Cardiac muscle cell (in vitro differentiated cells and primary cell): ENCODE measurements around the gene C6orf52. TPM values are rescaled to one million over a fixed set of nuclear protein-coding genes. Genes with fewer than 3 reads are reported as not detected.

Experiments used
- DNase-seq, 2 donors: peaks; one replicate each; pipeline versions ENCODE4 v3.0.0 to v3.0.0-alpha.2; 2010 to 2017; ENCODE audit warnings: low read depth in 1 of 2, low spot score in 1 of 2
- H3K27ac ChIP-seq: fragments of 200-600 bp; sonication (generic); 2 replicates; pipeline ENCODE4 v1.5.1; 2016
- H3K27me3 ChIP-seq: fragments of 200-600 bp; sonication (generic); 2 replicates; pipeline ENCODE4 v1.6.0; 2016; ENCODE audit warnings: control low read depth
- H3K36me3 ChIP-seq: fragments of 200-600 bp; sonication (generic); 2 replicates; pipeline ENCODE4 v1.5.1; 2016; ENCODE audit warnings: control low read depth
- H3K4me1 ChIP-seq: fragments of 200-600 bp; sonication (generic); 2 replicates; pipeline ENCODE4 v1.8.1; 2017; ENCODE audit warnings: low read depth, mild to moderate bottlenecking, mixed run types
- H3K4me3 ChIP-seq: fragments of 200-600 bp; sonication (generic); 2 replicates; pipeline ENCODE4 v1.5.1; 2016; ENCODE audit warnings: mild to moderate bottlenecking
- H3K9me3 ChIP-seq: fragments of 200-600 bp; sonication (generic); 2 replicates; pipeline ENCODE4 v1.5.1; 2017; ENCODE audit warnings: low read depth, mild to moderate bottlenecking, control low read depth
- CTCF ChIP-seq: IDR thresholded peaks from 2 replicates; pipeline ENCODE4 v1.5.1; 2012; ENCODE audit warnings: low read depth, mild to moderate bottlenecking, low read length
- polyA plus RNA-seq: library from polyadenylated mRNA; unstranded; fragments of >200 nt; fragmentation: Nextera tagmentation; extraction: Ambion mirVana; gene quantifications from 2 replicates; pipeline ENCODE4 v1.2.1, GENCODE V29; 2016
- total RNA-seq: library from RNA; depleted of rRNA; stranded (reverse); fragments of >200 nt; gene quantifications from 2 replicates; pipeline ENCODE4 v1.2.3, GENCODE V29; 2016

Gene C6orf52
- total and polyA plus RNA-seq, 2 experiments from 2014 or later, result 2.1 to 3.6 TPM

DNA sequence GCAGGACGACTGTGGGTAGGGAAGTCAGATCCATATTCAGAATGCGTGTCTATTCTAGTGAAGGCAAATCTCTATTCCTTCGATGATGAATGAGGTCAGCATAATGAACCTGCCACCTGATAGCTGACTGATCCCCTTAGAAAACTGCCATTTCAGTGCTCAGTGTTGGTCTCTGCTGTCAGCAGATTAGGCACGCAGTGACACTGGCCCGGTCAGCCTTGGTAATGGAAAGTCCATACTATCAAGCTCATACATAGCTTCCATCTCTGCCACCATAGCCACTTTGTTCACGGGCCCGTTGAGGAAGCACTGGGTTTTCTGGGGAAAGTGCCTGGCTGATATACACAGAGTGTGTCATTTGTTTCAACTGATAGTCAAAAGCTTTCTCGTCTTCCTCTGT, 54.0 kb downstream of the C6orf52 start:
- TF ChIP-seq CTCF, result no peak
- H3K27me3 ChIP-seq, result no peaks in the 10 kb centered on the region
- no peak overlapping the region for H3K27ac ChIP-seq
- no peaks in the 10 kb centered on the region for H3K4me1 ChIP-seq
- DNase-seq, result no peak
- no peak overlapping the region for H3K4me3 ChIP-seq
- no peaks in the 10 kb centered on the region for H3K36me3 ChIP-seq
- H3K9me3 ChIP-seq, result no peaks in the 10 kb centered on the region

GRCh38 chr6:10633216-10633615, 61.2 kb downstream of the C6orf52 start:
- no peaks in the 10 kb centered on the region for H3K4me1 ChIP-seq
- H3K27me3 ChIP-seq, result no peaks in the 10 kb centered on the region
- no peak overlapping the region for H3K27ac ChIP-seq
- H3K9me3 ChIP-seq, result no peaks in the 10 kb centered on the region
- no peaks in the 10 kb centered on the region for H3K36me3 ChIP-seq
- H3K4me3 ChIP-seq, result no peak overlapping the region
- no peak for TF ChIP-seq CTCF
- DNase-seq, result peak in 1 of 2 donors; percentile 1

DNA sequence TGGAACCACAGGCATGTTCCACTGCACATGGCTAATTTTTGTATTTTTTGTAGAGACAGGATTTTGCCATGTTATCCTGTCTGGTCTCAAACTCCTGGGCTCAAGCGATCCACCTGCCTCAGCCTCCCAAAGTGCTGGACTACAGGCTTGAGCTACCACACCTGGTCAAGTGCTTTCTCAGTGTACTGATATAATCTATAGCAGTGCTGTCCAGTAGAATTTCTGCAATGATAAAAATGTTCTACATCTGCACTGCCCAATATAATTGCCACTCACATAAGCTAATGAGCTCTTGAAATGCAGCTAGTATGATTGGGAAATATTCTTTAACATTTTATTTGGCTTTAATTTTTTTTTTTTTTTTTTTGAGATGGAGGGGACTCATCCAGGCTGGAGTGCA, 64.2 kb downstream of the C6orf52 start:
- Histone ChIP-seq H3K4me3 (no peak overlapping the region), H3K4me1 (no peaks in the 10 kb centered on the region), H3K9me3 (no peaks in the 10 kb centered on the region), H3K27ac (no peak overlapping the region), H3K27me3 (no peaks in the 10 kb centered on the region), H3K36me3 (peaks cover 21% of the 10 kb centered on the region)
- DNase-seq, result no peak
- no peak for TF ChIP-seq CTCF

DNA sequence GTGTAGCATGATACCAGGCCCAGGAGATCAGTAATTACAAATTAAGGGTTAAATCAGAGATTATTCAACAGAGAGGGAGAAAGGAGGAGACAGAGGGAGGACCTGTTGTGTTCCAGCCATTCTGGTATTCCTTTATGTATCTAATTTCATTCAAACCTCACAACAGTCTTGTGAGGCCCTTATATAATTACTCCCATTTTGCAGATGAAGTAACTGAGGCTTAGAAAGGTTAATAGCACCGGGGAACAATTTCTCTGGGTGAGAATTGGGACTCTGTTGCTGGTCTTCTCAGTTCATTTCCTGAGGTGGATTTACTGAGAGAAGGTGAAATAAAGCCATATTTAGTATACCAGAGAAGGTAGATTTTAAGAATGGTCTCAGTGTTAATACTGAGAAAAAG, 66.6 kb downstream of the C6orf52 start:
- H3K27ac ChIP-seq, result no peak overlapping the region
- TF ChIP-seq CTCF, result no peak
- H3K36me3 ChIP-seq, result peaks cover 21% of the 10 kb centered on the region
- H3K9me3 ChIP-seq, result no peaks in the 10 kb centered on the region
- H3K27me3 ChIP-seq, result no peaks in the 10 kb centered on the region
- DNase-seq, result no peak
- H3K4me3 ChIP-seq, result no peak overlapping the region
- H3K4me1 ChIP-seq, result no peaks in the 10 kb centered on the region

DNA sequence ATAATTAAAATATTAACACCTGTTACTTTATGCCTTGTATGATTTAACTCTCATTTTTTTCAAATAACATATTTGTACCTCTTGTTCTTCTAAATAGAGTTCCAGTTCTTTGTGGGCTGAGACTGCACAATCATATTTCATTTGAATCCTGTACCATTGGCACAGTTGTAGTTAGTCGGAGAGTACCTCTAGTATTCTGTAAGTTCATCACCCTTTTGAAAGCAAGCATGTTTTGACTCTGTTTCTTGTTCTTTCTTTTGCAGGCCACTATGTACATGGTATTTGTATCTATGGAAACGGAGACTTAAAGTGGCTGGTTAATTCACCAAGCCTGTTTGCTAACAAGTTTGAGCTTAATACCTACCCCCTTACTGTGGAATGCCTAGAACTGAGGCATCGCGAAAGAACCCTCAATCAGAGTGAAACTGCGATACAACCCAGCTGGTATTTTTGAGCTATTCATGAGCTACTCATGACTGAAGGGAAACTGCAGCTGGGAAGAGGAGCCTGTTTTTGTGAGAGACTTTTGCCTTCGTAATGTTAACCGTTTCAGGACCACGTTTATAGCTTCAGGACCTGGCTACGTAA, 68.2 kb downstream of the C6orf52 start:
- TF ChIP-seq CTCF, result no peak
- peaks cover 21% of the 10 kb centered on the region for H3K36me3 ChIP-seq
- no peaks in the 10 kb centered on the region for H3K9me3 ChIP-seq
- peaks cover 5% of the 10 kb centered on the region for H3K4me1 ChIP-seq
- H3K4me3 ChIP-seq, result no peak overlapping the region
- no peaks in the 10 kb centered on the region for H3K27me3 ChIP-seq
- peak overlapping the region; percentile 47 for H3K27ac ChIP-seq
- DNase-seq, result no peak
